Dermis microvascular lymphatic vessel endothelial cell (primary cell): ENCODE data around the gene UBR7. TPM values are rescaled to one million over a fixed set of nuclear protein-coding genes. Genes with fewer than 3 reads are reported as not detected.

ENCODE experiments used
- DNase-seq, 2 donors: peaks; one replicate each; pipeline versions ENCODE4 v3.0.0 to v3.0.0-alpha.2; 2010; ENCODE audit warnings: low read depth in 2 of 2
- total RNA-seq: library from RNA; depleted of rRNA; stranded (reverse); fragments of >200 nt; gene quantifications from 2 replicates; pipeline ENCODE4 v1.2.1, GENCODE V29; 2014

Gene UBR7
- total RNA-seq, 1 donor from 2014 or later, result 49.9 TPM

GRCh38 chr14:93249128-93249831, 42.2 kb downstream of the UBR7 start:
- no peak for DNase-seq

GRCh38 chr14:93262446-93262845, 55.4 kb downstream of the UBR7 start:
- DNase-seq, result no peak

- DNase-seq, result no peak
Observed at GRCh38 chr14:93263416-93263815, 56.4 kb downstream of the UBR7 start.

GRCh38 chr14:93266127-93266526, 59.1 kb downstream of the UBR7 start:
- no peak for DNase-seq

- no peak for DNase-seq
Observed at GRCh38 chr14:93267149-93267711, 60.2 kb downstream of the UBR7 start.

GRCh38 chr14:93268406-93268805, 61.4 kb downstream of the UBR7 start:
- DNase-seq, result no peak

- DNase-seq, result no peak
Observed at GRCh38 chr14:93269341-93270068, 62.4 kb downstream of the UBR7 start.

GRCh38 chr14:93271111-93271510, 64.1 kb downstream of the UBR7 start:
- DNase-seq, result peak in 1 of 2 donors; percentile 9

GRCh38 chr14:93274055-93274806, 67.2 kb downstream of the UBR7 start:
- no peak for DNase-seq

- DNase-seq, result no peak
Observed at GRCh38 chr14:93276031-93276716, 69.1 kb downstream of the UBR7 start.

Other genes with a start within 250 kb of the UBR7 start
- 9.6 and 19.5 TPM in 2 replicates for gene ITPK1, start 91.3 kb upstream of the UBR7 start, total RNA-seq
- gene MOAP1, start 22.4 kb upstream of the UBR7 start, total RNA-seq, result 19.0 and 34.0 TPM in 2 replicates
- gene LYSET, start 21.9 kb upstream of the UBR7 start, total RNA-seq, result 9.9 and 13.8 TPM in 2 replicates
- gene GON7, start 191 bp upstream of the UBR7 start, total RNA-seq, result 10.1 and 14.6 TPM in 2 replicates
- 18.1 and 26.4 TPM in 2 replicates for gene BTBD7, start 125.8 kb downstream of the UBR7 start, total RNA-seq
- gene COX8C, start 139.9 kb downstream of the UBR7 start, total RNA-seq, result not detected in 2 replicates
- under 0.01 TPM in 1 of 2 replicates, not detected in the other for gene UNC79, start 223.7 kb downstream of the UBR7 start, total RNA-seq